Caco-2 (cell line): ENCODE results near the gene HLCS. TPM values are rescaled to one million over a fixed set of nuclear protein-coding genes. Genes with fewer than 3 reads are reported as not detected.

Experiments used
- BruUV-seq: library from RNA; stranded (reverse); fragments of 400-500 nt; replicated peaks from 2 replicates; lab custom pipeline; 2021; lab: Mats Ljungman, UMichigan
- CTCF ChIA-PET: fragments of 300-600 bp; sonication (Branson Sonifier 250); formaldehyde crosslinking; loops from one replicate; lab custom pipeline; 2022; ENCODE audit warnings: antibody characterized with exemption; lab: Charles Lee
- POLR2A ChIA-PET: fragments of 300-600 bp; sonication (Branson Sonifier 250); formaldehyde crosslinking; loops from one replicate; lab custom pipeline; 2022; ENCODE audit warnings: antibody characterized with exemption; lab: Charles Lee
- DNase-seq, 2 experiments: peaks; one replicate each; pipeline versions ENCODE4 v3.0.0 to v3.0.0-alpha.2; 2020 to 2022
- H3K27me3 ChIP-seq: replicated peaks from 2 replicates; pipeline ENCODE4 v1.6.0; 2011; ENCODE audit warnings: low read length; ENCODE audit not compliant: control insufficient read depth, insufficient read depth
- H3K36me3 ChIP-seq: 2 replicates; pipeline ENCODE4 v1.5.1; 2011; ENCODE audit warnings: low read length; ENCODE audit not compliant: control insufficient read depth, insufficient read depth
- H3K4me1 ChIP-seq: fragments of 250-450 bp; sonication (Bioruptor Pico); 2 replicates; pipeline ENCODE4 v1.5.1; 2020; ENCODE audit warnings: mild to moderate bottlenecking
- H3K4me3 ChIP-seq: 2 replicates; pipeline ENCODE4 v1.5.1; 2011; ENCODE audit warnings: low read depth, mild to moderate bottlenecking, control low read depth, low read length
- H3K9me3 ChIP-seq: fragments of 250-450 bp; sonication (Bioruptor Pico); 2 replicates; pipeline ENCODE4 v1.5.1; 2020; ENCODE audit warnings: mild to moderate bottlenecking, moderate library complexity
- H3K27ac Mint-ChIP-seq: one replicate; pipeline ENCODE4 v1.8.0; 2022; ENCODE audit warnings: mixed read lengths; ENCODE audit not compliant: unreplicated experiment
- H3K27me3 Mint-ChIP-seq: one replicate; pipeline ENCODE4 v1.8.0; 2022; ENCODE audit warnings: mixed read lengths; ENCODE audit not compliant: insufficient read depth, unreplicated experiment
- H3K36me3 Mint-ChIP-seq: one replicate; pipeline ENCODE4 v1.8.0; 2022; ENCODE audit warnings: mild to moderate bottlenecking, mixed read lengths; ENCODE audit not compliant: insufficient read depth, unreplicated experiment
- H3K4me1 Mint-ChIP-seq: one replicate; pipeline ENCODE4 v1.8.0; 2022; ENCODE audit warnings: low read depth, mixed read lengths; ENCODE audit not compliant: unreplicated experiment
- H3K4me3 Mint-ChIP-seq: one replicate; pipeline ENCODE4 v1.8.0; 2022; ENCODE audit warnings: mild to moderate bottlenecking, moderate library complexity, mixed read lengths; ENCODE audit not compliant: unreplicated experiment
- H3K9me3 Mint-ChIP-seq: one replicate; pipeline ENCODE4 v1.8.0; 2022; ENCODE audit warnings: mixed read lengths; ENCODE audit not compliant: unreplicated experiment
- intact Hi-C: fragments of 100-400 bp; cut with micrococcal nuclease; formaldehyde crosslinking; loops from one replicate; pipeline ENCODE4 v1.10.0; 2022; ENCODE audit not compliant: unreplicated experiment
- total RNA-seq: library from RNA; stranded (reverse); gene quantifications from 2 replicates; pipeline ENCODE4 v1.2.3, GENCODE V29; 2022
- TF ChIP-seq, protein P1 (sequence below), 2 experiments: fragments of 200-600 bp in 1 of 2; IDR thresholded peaks; 1 replicate in 1 of 2; 2 replicates in 1 of 2; pipeline versions ENCODE4 v1.5.1 to v1.8.0; 2011 to 2022; ENCODE audit warnings: antibody characterized with exemption in 1 of 2, control low read depth in 1 of 2, inconsistent platforms in 1 of 2, low read depth in 1 of 2, low read length in 1 of 2, mild to moderate bottlenecking in 1 of 2, moderate library complexity in 1 of 2; ENCODE audit not compliant: insufficient read depth in 1 of 2, severe bottlenecking in 1 of 2, unreplicated experiment in 1 of 2

HLCS gene
- total RNA-seq, 1 experiment from 2014 or later, result 26.2 TPM

DNA sequence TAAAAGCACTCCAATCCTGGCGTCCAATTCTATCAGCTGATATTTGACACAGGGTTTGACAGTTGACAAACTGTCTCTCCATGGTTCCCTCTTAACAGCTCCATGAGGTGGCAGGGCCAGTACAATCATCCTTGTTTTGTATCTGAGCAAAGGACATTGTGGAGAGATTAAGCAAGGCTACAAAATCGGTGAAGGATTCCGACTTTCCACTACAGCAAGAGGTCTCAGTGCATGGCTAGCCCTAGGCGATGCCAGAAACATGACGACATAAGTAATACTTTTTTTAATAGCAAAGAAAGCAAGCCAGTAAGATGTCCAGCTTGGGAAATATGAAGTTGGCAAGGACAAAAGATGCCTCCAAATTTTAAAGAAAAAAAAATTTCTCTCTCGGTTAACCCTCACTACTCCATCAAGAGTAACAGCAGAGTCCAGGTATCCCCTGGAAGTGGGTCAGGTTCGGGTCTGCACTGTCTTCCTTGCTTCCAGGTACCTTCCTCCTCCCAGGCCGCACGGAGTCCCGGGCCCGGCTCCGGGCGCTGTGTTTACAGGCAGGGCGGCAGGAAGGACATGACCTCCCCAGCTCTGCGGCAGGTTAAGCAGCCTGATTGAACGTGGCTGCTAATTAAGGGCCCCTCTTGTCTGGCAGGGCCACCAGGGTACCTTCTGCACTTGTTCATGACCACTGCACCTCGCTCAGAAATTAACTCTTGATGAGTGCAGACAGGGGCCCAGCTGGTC lies 161.4 kb downstream of the HLCS start:
- POLR2A ChIA-PET, result no interaction called here
- no peak for DNase-seq
- no peak overlapping the region for H3K4me3 Mint-ChIP-seq
- BruUV-seq, result no TSS peak
- intact Hi-C loops, result no loop called here
- H3K27me3 Mint-ChIP-seq, result no peaks in the 10 kb centered on the region
- TF ChIP-seq, protein P1, sequence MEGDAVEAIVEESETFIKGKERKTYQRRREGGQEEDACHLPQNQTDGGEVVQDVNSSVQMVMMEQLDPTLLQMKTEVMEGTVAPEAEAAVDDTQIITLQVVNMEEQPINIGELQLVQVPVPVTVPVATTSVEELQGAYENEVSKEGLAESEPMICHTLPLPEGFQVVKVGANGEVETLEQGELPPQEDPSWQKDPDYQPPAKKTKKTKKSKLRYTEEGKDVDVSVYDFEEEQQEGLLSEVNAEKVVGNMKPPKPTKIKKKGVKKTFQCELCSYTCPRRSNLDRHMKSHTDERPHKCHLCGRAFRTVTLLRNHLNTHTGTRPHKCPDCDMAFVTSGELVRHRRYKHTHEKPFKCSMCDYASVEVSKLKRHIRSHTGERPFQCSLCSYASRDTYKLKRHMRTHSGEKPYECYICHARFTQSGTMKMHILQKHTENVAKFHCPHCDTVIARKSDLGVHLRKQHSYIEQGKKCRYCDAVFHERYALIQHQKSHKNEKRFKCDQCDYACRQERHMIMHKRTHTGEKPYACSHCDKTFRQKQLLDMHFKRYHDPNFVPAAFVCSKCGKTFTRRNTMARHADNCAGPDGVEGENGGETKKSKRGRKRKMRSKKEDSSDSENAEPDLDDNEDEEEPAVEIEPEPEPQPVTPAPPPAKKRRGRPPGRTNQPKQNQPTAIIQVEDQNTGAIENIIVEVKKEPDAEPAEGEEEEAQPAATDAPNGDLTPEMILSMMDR (IDR thresholded peaks at IDR 0.05; ENCODE audit: insufficient read depth in 1 of 2, low read depth in 1 of 2, low read length in 1 of 2, severe bottlenecking in 1 of 2, unreplicated experiment in 1 of 2), result no peak
- Histone ChIP-seq H3K9me3 (no peaks in the 10 kb centered on the region), H3K36me3 (no peaks in the 10 kb centered on the region), H3K4me1 (no peaks in the 10 kb centered on the region), H3K4me3 (no peak overlapping the region), H3K27me3 (no peaks in the 10 kb centered on the region)
- no peaks in the 10 kb centered on the region for H3K4me1 Mint-ChIP-seq
- no peaks in the 10 kb centered on the region for H3K9me3 Mint-ChIP-seq
- no peak overlapping the region for H3K27ac Mint-ChIP-seq
- CTCF ChIA-PET, result no interaction called here
- H3K36me3 Mint-ChIP-seq, result no peaks in the 10 kb centered on the region

DNA sequence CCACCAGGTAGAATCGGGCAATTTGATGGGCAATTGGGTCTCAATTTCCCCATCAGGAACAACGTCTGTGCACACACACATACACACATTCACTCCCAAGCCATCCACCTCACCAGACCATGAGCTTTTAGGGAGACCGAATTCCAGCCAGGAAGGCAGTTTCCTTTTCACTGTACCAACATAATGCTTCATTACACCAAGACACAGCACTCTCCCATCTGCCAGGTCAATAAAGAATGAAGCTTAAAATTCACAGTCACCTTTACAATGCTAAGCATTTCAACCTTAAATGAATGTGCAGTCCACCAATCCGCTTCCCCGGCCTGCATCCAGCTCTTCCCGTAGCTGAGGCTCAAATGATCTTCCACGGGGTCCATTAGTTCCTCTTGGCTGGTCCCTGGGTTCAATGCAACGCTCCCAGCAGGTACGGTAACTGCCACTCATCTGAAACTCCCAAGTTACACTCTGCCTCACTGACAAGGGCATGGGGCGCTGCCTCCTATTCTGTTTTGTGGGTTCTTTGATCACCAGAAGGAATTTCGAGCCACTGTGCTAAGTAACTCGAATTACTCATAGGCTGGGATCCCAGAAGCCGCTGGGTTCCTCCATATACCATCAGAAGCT lies 162.5 kb downstream of the HLCS start:
- Histone ChIP-seq H3K9me3 (no peaks in the 10 kb centered on the region), H3K4me1 (no peaks in the 10 kb centered on the region), H3K27me3 (no peaks in the 10 kb centered on the region), H3K36me3 (no peaks in the 10 kb centered on the region), H3K4me3 (no peak overlapping the region)
- BruUV-seq, result no TSS peak
- DNase-seq, result no peak
- Mint-ChIP-seq H3K36me3 (no peaks in the 10 kb centered on the region), H3K4me3 (no peak overlapping the region), H3K27me3 (no peaks in the 10 kb centered on the region), H3K9me3 (peaks cover 5% of the 10 kb centered on the region), H3K27ac (no peak overlapping the region), H3K4me1 (no peaks in the 10 kb centered on the region)
- intact Hi-C loops, result no loop called here
- TF ChIP-seq, protein P1 (IDR thresholded peaks at IDR 0.05; ENCODE audit: insufficient read depth in 1 of 2, low read depth in 1 of 2, low read length in 1 of 2, severe bottlenecking in 1 of 2, unreplicated experiment in 1 of 2), result no peak
- ChIA-PET POLR2A (interaction anchor here (0.6 kb wide), 1 partner anchor 73 kb away, joined by 3 read pairs; no protein-coding TSS in a partner anchor), CTCF (interaction anchor here (0.7 kb wide), 1 partner anchor 85 kb away, joined by 3 read pairs; no protein-coding TSS in a partner anchor)

DNA sequence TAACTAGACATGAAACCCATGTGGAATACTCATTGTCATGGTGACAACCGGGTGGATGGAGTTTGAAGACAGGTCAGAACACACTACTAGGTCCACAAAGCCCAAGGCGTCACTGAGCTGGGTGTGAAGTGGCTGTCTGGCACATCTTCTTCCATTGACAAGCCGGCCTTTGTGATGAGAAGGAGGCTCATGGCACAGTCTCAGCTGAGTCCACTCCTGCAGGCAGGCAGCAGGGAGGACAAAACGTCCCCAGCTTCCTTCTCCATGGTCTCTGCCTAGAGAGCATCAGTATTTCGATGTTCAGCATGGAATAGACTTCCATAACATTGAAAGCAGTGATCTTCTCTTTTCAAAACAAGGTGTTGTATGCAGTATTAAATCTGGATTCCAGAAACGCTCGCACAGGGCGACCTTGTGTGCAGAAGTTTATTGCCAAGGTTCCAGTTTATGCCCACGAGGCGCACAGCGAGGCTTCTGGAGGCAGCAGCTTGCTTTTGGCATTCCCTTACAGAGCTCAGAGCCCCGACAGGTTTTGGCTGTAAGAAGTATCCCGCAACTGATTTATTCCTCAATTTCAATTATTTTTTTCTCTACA lies 163.3 kb downstream of the HLCS start:
- no TSS peak for BruUV-seq
- no peaks in the 10 kb centered on the region for H3K27me3 Mint-ChIP-seq
- H3K36me3 Mint-ChIP-seq, result no peaks in the 10 kb centered on the region
- TF ChIP-seq, protein P1 (IDR thresholded peaks at IDR 0.05; ENCODE audit: insufficient read depth in 1 of 2, low read depth in 1 of 2, low read length in 1 of 2, severe bottlenecking in 1 of 2, unreplicated experiment in 1 of 2), result no peak
- H3K9me3 Mint-ChIP-seq, result peaks cover 13% of the 10 kb centered on the region
- POLR2A ChIA-PET, result no interaction called here
- no peaks in the 10 kb centered on the region for H3K9me3 ChIP-seq
- no peak for DNase-seq
- intact Hi-C loops, result no loop called here
- no peaks in the 10 kb centered on the region for H3K27me3 ChIP-seq
- no peaks in the 10 kb centered on the region for H3K4me1 ChIP-seq
- CTCF ChIA-PET, result interaction anchor here (0.7 kb wide), 1 partner anchor 84 kb away, joined by 3 read pairs; no protein-coding TSS in a partner anchor
- no peaks in the 10 kb centered on the region for H3K36me3 ChIP-seq
- no peak overlapping the region for H3K4me3 ChIP-seq
- H3K4me3 Mint-ChIP-seq, result no peak overlapping the region
- H3K4me1 Mint-ChIP-seq, result no peaks in the 10 kb centered on the region
- H3K27ac Mint-ChIP-seq, result no peak overlapping the region
